Left lung (tissue), 10 donors: ENCODE results near the gene GRIN2D. TPM values are rescaled to one million over a fixed set of nuclear protein-coding genes. Genes with fewer than 3 reads are reported as not detected.
A peak's percentile ranks its signal among the peaks of the same experiment; 100 is the strongest.

ENCODE experiments used
- ATAC-seq: fragments of 200-7000 bp; cut with Tn5 transposase; one replicate; pipeline ENCODE4 v1.9.1; 2020; ENCODE audit warnings: moderate library complexity
- DNase-seq, 4 donors: peaks; one replicate each; pipeline ENCODE4 v3.0.0-alpha.2; 2013 to 2020
- H3K27ac ChIP-seq, 2 donors: fragments of 200-600 bp; sonication (generic) in 1 of 2; one replicate each; pipeline versions ENCODE4 v1.5.0 to v1.8.0; 2020 to 2021
- H3K27me3 ChIP-seq, 2 donors: fragments of 200-600 bp; sonication (generic) in 1 of 2; one replicate each; pipeline versions ENCODE4 v1.5.0 to v1.8.0; 2020 to 2021
- H3K36me3 ChIP-seq, 2 donors: fragments of 200-600 bp; sonication (generic) in 1 of 2; one replicate each; pipeline versions ENCODE4 v1.5.0 to v1.8.0; 2020 to 2021
- H3K4me1 ChIP-seq, 2 donors: fragments of 200-600 bp; one replicate each; pipeline ENCODE4 v1.8.0; 2021
- H3K4me3 ChIP-seq, 2 donors: fragments of 200-600 bp; sonication (generic) in 1 of 2; one replicate each; pipeline versions ENCODE4 v1.5.0 to v1.8.0; 2020 to 2021; ENCODE audit warnings: mild to moderate bottlenecking in 1 of 2
- H3K9me3 ChIP-seq, 2 donors: fragments of 200-600 bp; sonication (generic) in 1 of 2; one replicate each; pipeline versions ENCODE4 v1.5.0 to v1.8.0; 2020 to 2021
- CTCF ChIP-seq, 2 donors: fragments of 200-600 bp; sonication (generic) in 1 of 2; IDR thresholded peaks; one replicate each; pipeline versions ENCODE4 v1.5.0 to v1.8.0; 2021; ENCODE audit warnings: antibody characterized with exemption in 2 of 2
- intact Hi-C, 2 donors: fragments of 100-400 bp; cut with DNase I; formaldehyde crosslinking; loops; one replicate each; pipeline versions ENCODE4 v1.11.2 to v1.14.2; 2022
- polyA plus RNA-seq, 6 donors: library from polyadenylated mRNA; unstranded; fragments of 120-200 nt; gene quantifications; one replicate each; pipeline ENCODE4 v1.2.1, GENCODE V29; 2013; ENCODE audit not compliant: insufficient read length in 6 of 6
- total RNA-seq, 2 donors: library from RNA; stranded (reverse); fragmentation: NEBNext Ultra II Directional; extraction: Animal tissue kit (Norgen Biotek cat#: 25700); gene quantifications; one replicate each; pipeline ENCODE4 v1.2.1, GENCODE V29; 2021
- donor health status: DM: no; HTN: yes; CAD: no.
- donor health status: DM: no; HTN: no; CAD: no.

GRIN2D gene
- total and polyA plus RNA-seq, 8 donors = 0.25 to 1.3 (median 0.34) TPM

GRCh38 chr19:48350856-48351255 is 42.6 kb upstream of the GRIN2D start:
- TF ChIP-seq CTCF (IDR thresholded peaks at IDR 0.05) = no peak
- no peak for ATAC-seq
- Histone ChIP-seq H3K4me1 (no peaks in the 10 kb centered on the region), H3K36me3 (no peaks in the 10 kb centered on the region), H3K4me3 (no peak overlapping the region), H3K27ac (no peak overlapping the region), H3K27me3 (no peaks in the 10 kb centered on the region), H3K9me3 (no peaks in the 10 kb centered on the region)
- intact Hi-C loops = no loop called here
- no peak for DNase-seq

GRCh38 chr19:48351341-48351752 is 42.1 kb upstream of the GRIN2D start:
- Histone ChIP-seq H3K36me3 (no peaks in the 10 kb centered on the region), H3K9me3 (no peaks in the 10 kb centered on the region), H3K4me3 (no peak overlapping the region), H3K27me3 (no peaks in the 10 kb centered on the region), H3K4me1 (no peaks in the 10 kb centered on the region), H3K27ac (no peak overlapping the region)
- ATAC-seq (peak; percentile 94), DNase-seq (peak in 3 of 4 donors; percentile 58 to 95 (median 72))
- TF ChIP-seq CTCF (IDR thresholded peaks at IDR 0.05) = peak; percentile 72 to 92
- intact Hi-C loops = no loop called here

- Histone ChIP-seq H3K4me1 (no peaks in the 10 kb centered on the region), H3K36me3 (no peaks in the 10 kb centered on the region), H3K27ac (no peak overlapping the region), H3K9me3 (no peaks in the 10 kb centered on the region), H3K4me3 (no peak overlapping the region), H3K27me3 (no peaks in the 10 kb centered on the region)
- DNase-seq = no peak
- ATAC-seq = no peak
- TF ChIP-seq CTCF (IDR thresholded peaks at IDR 0.05) = no peak
- intact Hi-C loops = no loop called here
Measured at GRCh38 chr19:48353677-48354076, 39.8 kb upstream of the GRIN2D start.

GRCh38 chr19:48354332-48354992 is 39.0 kb upstream of the GRIN2D start:
- no peak for DNase-seq
- Histone ChIP-seq H3K27ac (no peak overlapping the region), H3K9me3 (no peaks in the 10 kb centered on the region), H3K27me3 (no peaks in the 10 kb centered on the region), H3K4me3 (no peak overlapping the region), H3K4me1 (no peaks in the 10 kb centered on the region), H3K36me3 (no peaks in the 10 kb centered on the region)
- no peak for ATAC-seq
- intact Hi-C loops = no loop called here
- TF ChIP-seq CTCF (IDR thresholded peaks at IDR 0.05) = no peak

GRCh38 chr19:48355365-48355954 is 38.0 kb upstream of the GRIN2D start:
- no peak overlapping the region for H3K27ac ChIP-seq
- H3K27me3 ChIP-seq = no peaks in the 10 kb centered on the region
- DNase-seq (no peak), ATAC-seq (no peak)
- no peak for TF ChIP-seq CTCF (IDR thresholded peaks at IDR 0.05)
- no peaks in the 10 kb centered on the region for H3K4me1 ChIP-seq
- no peak overlapping the region for H3K4me3 ChIP-seq
- no peaks in the 10 kb centered on the region for H3K9me3 ChIP-seq
- intact Hi-C loops = no loop called here
- no peaks in the 10 kb centered on the region for H3K36me3 ChIP-seq
